Activated T-cell treated with anti-CD3 and anti-CD28 coated beads for 1 hour (primary cell): ENCODE data around the gene CTBP2.

Source experiments
- DNase-seq: peaks from one replicate; pipeline ENCODE4 v3.0.0-alpha.2; 2020; ENCODE audit warnings: low read depth

CTBP2 gene

DNA sequence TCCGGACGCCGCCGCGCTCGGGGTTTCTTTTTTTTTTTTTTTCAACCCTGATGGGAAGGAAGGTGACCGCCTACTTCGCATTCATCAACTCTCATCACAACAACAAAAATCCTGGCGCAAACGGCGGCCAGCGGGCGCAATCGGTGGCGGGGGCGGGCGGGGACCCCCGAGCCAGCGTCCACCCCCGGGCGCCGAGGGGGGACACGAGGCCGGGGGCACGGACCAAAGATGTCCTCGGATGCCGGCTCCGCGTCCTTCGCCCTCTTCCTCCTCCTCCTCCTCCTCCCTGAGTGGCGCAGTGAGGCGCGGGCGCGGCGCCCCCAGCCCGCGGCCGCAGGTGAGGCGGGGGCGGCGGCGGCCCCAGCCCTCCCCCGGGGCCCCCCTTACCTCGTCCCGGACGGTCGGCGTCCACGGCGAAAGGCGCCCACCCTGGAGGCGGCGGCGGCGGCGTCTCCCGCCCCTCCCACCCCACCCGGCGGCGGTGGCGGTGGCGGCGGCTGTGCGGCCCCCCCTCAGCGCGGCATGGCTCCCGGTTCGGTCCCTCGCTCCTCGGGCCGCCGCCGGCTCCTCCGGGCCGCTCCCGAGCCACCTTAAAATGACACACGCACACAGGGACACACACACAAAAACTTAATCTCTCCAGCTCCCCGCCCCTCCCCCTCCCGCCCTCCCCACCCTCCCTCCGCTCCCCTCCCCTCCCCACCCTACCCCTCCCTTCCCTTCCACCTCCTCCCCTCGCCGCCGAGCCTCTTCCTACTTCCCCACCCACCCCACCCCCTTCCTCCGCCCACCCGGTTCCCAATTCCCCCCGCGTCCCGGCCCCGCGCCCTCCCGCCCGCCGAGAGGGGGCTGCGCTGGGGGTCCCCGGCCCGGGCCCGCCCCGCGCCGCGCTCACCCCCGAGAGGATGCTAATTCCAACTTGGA is at the start of gene CTBP2:
TSS of gene CTBP2 (minus strand) at position 632 of the 924 bp plus-strand sequence.
- no peak for DNase-seq

DNA sequence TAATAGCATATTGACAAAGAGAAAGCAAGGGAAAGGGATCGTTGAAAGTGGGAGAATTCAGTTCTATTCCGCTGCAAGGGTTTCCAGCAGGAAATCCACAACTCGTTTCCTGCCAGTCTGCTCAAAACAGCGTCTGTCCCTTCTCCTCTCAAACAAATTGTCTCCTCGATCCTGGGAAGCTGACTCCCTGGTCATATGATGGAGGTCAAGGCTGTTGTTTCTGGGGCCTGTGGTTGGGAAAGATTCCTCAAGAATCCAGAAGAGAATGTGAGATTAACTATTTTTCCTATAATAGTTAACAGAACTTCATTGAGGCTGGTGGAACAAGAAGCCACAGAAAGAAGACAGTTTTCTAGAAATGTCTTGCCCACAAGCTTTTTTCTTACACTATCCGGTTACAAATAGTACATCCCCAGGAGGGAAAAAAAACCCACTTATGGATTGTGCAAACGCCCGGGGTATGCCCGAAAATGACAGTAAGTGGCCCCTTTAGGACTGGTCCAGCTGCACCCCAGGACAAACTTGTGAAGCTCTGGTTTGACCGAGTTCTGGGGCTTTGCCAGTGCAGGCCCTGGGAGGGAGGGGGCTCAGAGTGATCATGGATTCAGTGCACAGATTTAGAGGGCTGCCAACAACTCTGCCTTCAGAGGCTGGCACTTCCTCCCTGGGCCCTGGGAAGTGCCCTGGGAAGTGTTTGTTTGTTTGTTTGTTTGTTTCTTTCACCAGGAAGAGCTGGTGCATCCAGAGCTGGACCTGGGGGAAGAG is 49.4 kb upstream of the CTBP2 start:
- no peak for DNase-seq

DNA sequence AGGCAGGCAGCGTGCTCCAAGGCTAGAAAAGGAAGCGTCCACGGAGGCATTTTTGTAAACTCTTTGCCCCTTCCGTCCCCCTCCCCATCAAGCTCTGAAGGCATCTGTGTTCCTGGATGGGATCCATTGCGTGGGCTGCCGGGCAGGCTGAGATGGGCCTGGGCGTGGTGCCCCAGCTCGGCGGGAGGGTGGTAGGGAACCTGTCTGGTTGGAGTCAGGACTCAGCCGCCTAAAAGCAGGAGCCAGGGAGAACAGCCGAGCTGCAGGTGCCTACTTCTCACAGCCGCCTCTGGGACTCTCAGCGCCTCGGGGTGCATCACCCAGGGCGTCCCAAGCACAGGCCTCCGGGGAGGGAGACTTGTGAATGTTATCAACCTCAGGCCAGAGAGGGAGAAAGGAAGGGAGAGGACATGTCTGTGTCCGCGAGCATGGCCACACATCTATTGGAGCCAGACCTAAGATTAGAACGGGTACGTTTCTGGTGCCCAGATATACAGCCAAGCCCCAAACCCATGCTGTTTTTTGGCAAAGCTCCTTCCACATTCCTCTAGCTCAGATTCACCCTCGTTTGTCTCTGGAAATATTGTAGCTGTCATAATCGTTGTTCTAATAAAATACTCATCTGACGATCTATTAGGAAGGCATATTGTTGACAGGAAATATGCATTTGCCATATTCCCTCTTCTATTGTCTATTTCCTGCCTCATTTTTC is 48.6 kb upstream of the CTBP2 start:
- no peak for DNase-seq

DNA sequence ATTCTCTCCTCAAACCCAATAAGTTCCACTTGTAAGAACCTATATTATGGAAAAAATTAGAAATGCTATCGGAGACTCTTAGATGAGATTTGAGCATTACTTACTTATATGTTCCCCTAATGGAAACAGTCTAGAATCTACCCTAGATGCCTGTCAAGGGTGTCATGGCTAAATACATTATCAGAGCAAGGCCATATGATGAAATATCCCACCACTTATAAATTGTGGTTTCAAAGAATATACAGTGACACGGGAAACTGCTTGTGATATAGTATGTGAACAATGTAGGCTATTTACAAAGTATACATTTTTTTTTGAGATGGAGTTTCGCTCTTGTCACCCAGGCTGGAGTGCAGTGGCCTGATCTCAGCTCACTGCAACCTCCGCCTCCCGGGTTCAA is 46.3 kb upstream of the CTBP2 start:
- DNase-seq = no peak

DNA sequence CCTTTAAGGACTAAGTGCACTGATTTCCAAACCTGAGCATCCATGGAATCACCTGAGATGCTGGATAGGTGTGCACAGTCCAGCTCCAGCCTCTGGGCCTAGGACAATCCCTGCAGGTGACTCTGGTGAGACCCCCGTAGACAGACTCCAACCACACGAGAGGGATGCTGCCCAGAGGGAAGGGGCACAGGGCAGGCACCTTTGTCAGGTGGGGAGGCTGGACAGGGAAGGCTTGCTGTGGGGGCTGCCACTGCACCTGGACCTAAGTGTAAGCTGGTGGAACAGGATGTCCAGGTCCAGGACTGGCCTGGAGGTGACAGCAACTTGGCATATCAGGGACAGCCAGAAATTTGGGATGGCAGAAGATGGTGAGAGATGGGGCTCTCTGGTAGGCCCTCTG is 45.1 kb upstream of the CTBP2 start:
- DNase-seq = no peak

DNA sequence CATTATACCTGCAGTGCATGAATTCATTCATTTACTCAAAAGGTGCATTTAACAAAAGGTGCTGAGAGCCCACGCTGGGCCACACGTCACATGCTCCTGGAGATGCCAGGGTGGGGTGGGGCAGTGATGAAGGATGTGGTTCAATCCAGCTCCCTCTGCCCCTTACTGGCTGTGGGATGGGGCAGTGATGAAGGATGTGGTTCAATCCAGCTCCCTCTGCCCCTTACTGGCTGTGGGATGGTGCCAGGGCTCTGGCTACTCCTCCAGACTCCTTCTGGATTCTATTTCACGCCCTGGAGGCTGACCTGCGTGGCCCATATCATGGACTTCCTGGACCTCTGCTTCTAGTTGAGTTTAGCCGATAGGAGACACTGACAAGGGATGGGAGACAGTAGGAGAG is 44.0 kb upstream of the CTBP2 start:
- no peak for DNase-seq

DNA sequence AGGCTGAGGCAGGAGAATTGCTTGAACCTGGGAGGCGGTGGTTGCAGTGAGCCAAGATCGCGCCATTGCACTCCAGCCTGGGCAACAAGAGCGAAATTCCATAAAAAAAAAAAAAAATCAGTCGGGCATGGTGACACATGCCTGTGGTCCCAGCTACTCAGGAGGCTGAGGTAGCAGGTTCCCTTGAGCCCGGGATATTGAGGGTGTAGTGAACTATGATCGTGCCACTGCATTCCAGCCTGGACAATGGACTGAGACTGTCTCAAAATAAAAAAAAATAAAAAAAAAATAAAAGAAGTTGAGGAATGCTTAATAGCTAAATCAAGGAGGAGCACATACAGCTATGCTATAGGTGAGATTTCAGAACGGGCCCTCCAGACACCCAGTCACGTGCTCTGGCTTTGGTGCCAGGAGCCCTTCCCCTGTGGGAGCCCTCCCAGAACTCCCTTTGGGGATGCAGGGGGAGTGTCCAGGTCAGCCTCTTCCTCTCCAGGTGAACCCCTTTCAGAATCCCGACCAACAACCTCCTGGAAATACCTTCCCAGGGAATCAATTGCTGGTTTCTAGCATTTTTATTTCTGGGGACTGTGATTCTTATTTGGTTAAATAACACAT is 42.9 kb upstream of the CTBP2 start:
- DNase-seq = no peak

DNA sequence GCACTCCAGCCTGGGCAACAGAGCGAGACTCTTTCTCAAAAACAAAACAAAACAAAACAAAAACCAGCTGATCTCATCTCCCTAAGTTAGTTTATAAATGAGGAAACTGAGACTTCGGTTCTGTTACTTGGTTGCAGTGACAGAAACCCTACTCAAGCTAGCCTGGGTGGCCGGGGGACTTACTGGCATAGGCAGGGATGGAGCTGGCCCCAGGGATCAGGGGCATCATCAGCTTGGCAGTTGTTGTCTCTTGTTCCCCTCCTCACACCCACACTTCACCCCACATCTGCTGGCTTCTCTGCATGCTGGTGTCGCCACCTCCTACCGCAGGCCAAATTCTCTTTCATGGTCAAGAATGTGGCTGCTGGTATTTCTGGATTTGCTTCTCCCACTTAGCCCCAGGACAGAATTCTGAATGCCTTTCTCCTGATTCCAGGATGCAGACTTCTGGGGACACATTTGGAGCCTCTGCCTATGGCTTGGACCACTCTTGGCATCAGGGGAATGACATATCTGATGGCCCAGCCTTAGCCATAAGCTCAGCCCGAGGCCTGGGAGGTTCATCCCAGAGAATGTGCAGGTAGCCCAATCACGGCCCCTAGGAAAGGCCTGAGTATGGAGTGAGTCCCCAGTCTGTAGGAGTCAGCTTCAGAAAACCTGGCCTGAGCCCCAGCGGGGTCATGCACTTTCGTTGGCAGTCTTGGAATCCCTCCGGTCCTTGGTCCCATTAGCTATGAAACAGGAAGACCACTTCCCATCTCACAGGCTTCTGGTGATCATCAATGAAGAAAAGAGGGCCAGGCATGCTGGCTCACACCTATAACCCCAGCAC is 41.6 kb upstream of the CTBP2 start:
- DNase-seq = no peak

DNA sequence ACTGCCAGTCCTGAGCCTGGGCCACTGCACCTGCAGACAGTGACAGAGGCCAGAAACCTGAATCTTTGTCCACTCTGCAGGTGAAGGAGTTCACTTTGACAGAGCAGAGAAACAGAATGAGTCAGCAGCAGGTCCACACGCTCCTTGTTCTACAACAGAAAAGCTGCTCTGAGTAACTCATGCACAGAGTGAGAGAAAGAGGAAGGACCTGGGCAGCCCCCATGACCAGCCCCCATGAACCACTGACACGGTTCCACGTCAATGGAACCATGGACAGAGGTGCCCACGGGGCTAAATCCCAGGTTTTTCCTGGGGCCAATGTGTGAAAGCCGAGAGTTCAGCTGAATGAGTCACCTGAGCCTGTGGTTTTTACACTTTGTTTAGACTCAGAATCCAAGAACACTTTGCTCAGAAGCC is 40.8 kb upstream of the CTBP2 start:
- no peak for DNase-seq

DNA sequence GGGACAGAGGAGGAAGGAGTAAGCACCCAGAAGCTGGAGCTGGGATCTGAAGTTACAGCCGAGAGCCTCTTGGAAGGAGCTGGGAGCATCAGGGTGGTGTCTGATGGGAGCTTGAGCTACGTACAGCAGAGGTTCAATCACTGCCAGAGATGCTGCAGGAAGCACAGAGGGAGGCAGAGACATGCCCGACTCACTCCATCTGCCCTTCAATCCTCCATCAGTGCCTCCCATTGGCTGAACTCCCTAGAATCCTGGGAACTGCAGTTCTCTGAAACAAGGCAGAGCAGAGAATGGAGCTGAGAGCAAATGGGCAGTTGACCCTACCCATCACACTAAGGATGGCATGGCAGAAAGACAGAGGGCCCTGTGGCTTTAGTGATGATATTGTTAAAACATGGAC is 40.0 kb upstream of the CTBP2 start:
- DNase-seq = no peak

DNA sequence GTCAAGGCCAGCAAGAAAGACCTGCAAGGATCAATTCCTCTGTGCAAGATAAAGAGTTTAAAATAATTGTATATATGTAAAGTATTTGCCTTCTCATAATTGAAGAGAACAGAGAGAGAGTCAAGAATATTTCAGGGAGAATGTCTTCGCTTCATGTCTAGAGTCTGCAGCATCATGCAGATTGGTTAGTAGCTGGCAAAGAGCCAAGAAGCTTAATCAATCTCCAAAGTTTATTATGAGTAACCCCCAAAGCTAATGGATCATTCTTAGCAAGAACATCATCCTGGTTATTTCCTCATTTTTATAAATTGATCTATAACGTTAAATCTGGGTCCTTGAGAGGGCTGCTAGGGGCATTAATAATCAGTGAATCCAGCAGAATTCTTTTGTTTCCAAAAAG is 38.9 kb upstream of the CTBP2 start:
- no peak for DNase-seq

DNA sequence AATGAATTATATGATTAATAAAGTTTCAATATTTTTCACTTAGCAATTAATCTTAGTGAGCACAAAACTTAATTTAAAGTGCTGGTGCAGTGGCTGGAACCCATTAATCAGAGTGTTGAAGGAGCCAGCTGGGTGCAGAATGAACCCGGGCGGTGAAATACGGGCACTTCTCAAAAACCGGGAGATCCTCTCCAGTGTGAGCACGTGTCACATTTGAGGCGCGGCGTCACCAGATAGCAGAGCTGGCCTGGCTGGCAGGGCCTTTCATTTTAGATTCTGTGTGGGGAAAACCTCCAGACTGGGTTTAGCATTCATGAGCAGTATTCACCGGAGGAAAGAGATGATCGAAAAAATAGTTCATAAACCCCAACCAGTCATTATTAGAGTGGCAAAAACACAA is 34.5 kb upstream of the CTBP2 start:
- DNase-seq = no peak

DNA sequence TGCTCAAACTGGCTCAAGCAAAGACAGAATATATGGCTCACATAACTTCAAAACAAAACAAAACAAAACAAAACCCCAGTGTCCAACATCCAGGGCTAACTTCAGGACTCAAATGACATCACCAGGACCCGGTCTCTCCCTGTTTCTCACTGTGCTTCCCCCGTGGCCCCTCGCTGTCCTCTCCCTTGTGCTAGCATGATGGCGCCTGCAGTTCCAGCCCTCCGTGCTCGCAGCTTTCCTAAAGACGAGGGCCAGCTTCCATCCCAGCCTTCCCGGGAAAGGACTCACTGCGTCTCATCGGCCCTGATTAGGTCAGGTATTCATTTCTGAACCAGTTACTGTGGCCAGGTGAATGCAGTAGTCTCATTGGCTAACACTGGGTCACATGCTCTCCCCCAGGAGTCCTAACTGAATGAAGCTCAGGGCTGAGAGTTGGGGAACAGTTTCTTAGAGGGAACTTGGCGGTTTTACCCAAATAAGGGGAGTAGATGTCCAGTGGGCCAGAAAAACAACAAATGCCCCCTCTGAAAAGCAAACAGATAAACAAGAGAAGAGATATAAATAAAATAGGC is 33.0 kb upstream of the CTBP2 start:
- DNase-seq = no peak

DNA sequence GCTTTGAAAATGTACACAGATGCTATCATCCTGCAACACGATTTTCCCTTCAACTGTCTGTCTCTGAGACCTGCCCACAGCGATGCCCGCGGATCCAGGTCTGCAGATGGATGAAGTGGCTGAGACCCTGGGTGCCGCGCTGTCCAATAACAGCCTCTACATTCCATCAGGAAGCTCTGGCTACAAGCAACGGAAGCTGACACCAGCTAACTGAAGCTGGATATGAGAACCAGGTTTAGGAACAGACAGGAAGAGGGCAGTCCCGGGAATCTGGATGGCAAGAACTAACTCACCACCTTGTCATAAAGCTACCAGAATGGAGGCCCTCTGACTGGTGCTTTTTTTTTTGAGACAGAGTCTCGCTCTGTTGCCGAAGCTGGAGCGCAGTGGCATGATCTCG is 32.3 kb upstream of the CTBP2 start:
- DNase-seq = no peak

DNA sequence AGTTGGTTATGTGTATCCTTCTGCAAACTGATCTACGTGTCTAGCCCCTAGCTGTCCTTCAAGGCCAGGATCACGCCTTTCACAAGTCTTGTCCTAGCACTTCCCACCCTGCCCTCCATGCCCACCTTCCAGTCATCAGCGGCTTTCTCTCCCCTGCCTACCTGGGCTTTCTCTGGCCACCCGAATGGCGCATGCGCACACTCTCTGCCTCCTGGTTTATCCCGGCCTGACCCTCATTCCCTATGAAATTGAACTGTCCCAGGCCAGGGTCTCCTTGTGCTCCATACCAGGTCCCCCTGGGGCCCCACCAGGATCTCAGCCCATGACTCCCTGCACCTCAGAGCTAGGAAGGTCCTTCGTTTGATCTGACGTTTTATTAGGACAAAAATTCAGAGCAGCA is 31.6 kb upstream of the CTBP2 start:
- no peak for DNase-seq

DNA sequence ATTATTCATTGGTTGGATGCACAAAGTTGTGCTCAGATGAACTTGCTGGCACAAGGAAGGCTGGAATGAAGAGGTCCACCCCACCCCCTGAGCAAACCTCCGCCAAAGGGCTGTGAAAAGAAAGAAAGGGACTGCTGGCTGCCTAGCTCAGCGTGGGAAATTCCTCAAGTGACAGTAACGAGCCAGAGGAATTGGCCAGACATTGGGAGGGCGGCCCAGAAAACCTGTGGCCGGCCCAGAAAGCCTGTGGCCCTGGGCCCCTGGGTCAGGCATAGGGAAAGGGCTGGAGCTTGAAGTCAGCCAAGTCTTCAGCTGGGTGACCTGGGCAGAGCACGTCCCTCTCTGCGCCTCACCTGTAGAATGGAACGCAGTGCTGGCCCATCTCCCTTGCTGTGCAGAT is 30.6 kb upstream of the CTBP2 start:
- DNase-seq = no peak

DNA sequence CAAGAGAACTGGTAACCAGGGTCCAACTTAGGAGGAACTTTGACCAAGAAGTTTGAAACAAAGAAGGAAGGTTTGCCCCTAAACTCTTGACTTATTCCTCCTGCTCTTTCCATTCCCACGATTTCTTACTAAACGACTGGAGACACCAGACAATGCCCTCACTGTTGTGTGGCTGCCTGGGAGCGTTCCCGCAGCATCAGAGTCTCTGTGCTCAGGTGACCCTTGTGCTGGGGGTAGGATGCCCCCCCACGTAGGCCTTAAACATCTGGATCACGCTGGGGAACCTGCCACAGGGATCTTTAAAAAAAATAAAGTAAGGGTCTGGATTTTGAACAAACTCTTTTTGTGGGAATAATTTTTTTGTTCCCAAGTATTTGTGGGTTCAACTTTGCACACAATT is 30.1 kb upstream of the CTBP2 start:
- no peak for DNase-seq

DNA sequence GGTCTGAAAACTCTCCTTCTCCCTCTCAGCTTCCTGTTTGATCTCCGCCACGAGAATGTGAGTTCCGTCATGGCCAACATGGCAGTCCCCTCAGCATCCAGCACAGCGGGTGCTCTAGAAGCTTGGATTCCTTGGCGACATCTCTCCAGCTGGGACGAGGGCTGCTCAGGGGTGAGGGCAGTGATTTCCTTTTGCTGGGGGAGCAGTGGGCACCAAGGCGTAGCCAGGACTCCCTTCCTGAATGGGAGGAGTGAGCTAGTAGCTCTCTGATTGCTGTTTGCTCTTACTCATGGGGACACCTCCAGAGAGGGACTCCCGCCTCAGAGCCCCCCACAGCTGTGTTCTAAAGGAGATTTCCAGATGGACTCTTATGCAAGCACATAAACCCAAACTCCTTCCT is 28.8 kb upstream of the CTBP2 start:
- no peak for DNase-seq

DNA sequence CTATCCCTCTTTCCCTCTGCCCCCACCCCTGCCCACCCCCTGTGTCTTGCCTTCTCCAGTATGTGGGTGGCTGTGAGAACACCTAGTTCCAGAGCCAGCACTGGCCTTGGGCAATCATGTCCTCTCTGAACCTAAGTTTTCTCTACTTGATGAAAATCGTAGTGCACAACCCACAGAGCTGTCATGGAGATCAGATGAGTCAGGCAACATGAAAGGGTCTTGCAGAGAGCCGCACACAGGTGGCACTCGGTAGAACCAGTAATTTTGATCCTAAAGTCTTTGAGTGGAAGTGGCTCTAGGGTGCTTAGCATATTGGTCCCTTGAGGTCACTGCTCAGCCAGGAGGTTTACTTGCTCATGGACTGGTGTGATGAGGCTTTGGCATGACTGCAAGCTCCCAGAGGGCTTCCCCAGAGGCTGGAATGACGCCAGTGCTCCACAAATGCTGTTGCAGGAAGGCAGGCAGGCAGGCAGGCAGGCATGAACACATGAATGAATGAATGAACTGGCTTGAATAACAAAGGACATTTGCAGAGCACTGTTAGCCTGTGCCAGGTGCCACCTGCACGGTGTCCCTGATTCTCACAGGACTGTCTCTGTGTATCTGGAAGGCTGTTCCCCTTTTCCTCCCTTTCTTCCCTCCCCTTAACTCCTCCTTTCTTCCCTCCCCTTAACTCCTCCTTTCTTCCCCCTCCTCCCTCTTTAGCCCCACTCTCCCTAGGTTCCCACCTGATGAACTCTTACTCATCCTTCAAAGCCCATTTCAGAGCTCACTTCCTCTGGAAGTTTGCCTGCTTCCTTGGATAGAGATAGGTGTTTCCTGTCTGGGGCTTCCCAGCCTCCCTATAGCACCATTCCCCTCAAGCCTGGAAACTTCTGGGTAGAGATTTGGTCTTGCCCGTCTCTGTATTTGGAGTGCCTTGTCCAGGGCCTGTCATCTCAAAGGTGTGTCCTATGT is 27.2 kb upstream of the CTBP2 start:
- DNase-seq = no peak
